Liver (tissue), 9 donors: ENCODE results near the gene ADAMTS14. TPM values are rescaled to one million over a fixed set of nuclear protein-coding genes. Genes with fewer than 3 reads are reported as not detected.

Source experiments
- DNase-seq: peaks from one replicate; pipeline ENCODE4 v3.0.0-alpha.2; 2017; ENCODE audit warnings: low spot score
- H3K27ac ChIP-seq, 2 donors: one replicate each; pipeline ENCODE4 v1.7.0; 2013; ENCODE audit warnings: inconsistent platforms in 2 of 2, low read length in 2 of 2, control low read depth in 1 of 2, low read depth in 1 of 2, mild to moderate bottlenecking in 1 of 2
- H3K27me3 ChIP-seq, 4 donors: one replicate each; pipeline versions ENCODE4 v1.6.1 to v1.7.0; 2013; ENCODE audit warnings: low read length in 3 of 4, inconsistent platforms in 1 of 4, mild to moderate bottlenecking in 1 of 4, moderate library complexity in 1 of 4; ENCODE audit not compliant: control insufficient read depth in 4 of 4, insufficient read depth in 4 of 4
- H3K36me3 ChIP-seq, 4 donors: one replicate each; pipeline versions ENCODE4 v1.6.1 to v1.7.0; 2013; ENCODE audit warnings: low read length in 3 of 4, mild to moderate bottlenecking in 3 of 4, low read depth in 1 of 4, moderate library complexity in 1 of 4; ENCODE audit not compliant: control insufficient read depth in 4 of 4, insufficient read depth in 3 of 4
- H3K4me1 ChIP-seq, 4 donors: one replicate each; pipeline versions ENCODE4 v1.6.1 to v1.7.0; 2013; ENCODE audit warnings: low read length in 3 of 4, mild to moderate bottlenecking in 3 of 4, moderate library complexity in 1 of 4; ENCODE audit not compliant: control insufficient read depth in 4 of 4, insufficient read depth in 4 of 4
- H3K4me3 ChIP-seq, 3 donors: one replicate each; pipeline versions ENCODE4 v1.6.1 to v1.7.0; 2013; ENCODE audit warnings: low read length in 3 of 3, control low read depth in 1 of 3, low read depth in 1 of 3, mild to moderate bottlenecking in 1 of 3
- H3K9ac ChIP-seq, 2 donors: one replicate each; pipeline ENCODE4 v1.7.0; 2013; ENCODE audit warnings: low read length in 2 of 2, mild to moderate bottlenecking in 2 of 2, moderate library complexity in 2 of 2, control low read depth in 1 of 2, low read depth in 1 of 2
- H3K9me3 ChIP-seq, 4 donors: one replicate each; pipeline versions ENCODE4 v1.6.1 to v1.7.0; 2013; ENCODE audit warnings: low read length in 3 of 4; ENCODE audit not compliant: control insufficient read depth in 4 of 4
- EGR1 ChIP-seq, 2 donors: IDR thresholded peaks; 2 replicates each; pipeline ENCODE4 v1.6.1; 2016 to 2018; ENCODE audit warnings: antibody characterized with exemption in 2 of 2, low read depth in 2 of 2
- FOXA1 ChIP-seq: IDR thresholded peaks from 2 replicates; pipeline ENCODE4 v1.6.1; 2016; ENCODE audit warnings: antibody characterized with exemption
- FOXA2 ChIP-seq: IDR thresholded peaks from 2 replicates; pipeline ENCODE4 v1.6.1; 2016; ENCODE audit warnings: antibody characterized with exemption
- GABPA ChIP-seq, 2 donors: IDR thresholded peaks in 1 of 2; conservative IDR thresholded peaks in 1 of 2; 2 replicates each; pipeline ENCODE4 v1.6.1; 2016; ENCODE audit warnings: antibody characterized with exemption in 2 of 2, mild to moderate bottlenecking in 1 of 2, moderate library complexity in 1 of 2
- HNF4A ChIP-seq, 2 donors: conservative IDR thresholded peaks; 2 replicates each; pipeline ENCODE4 v1.6.1; 2016; ENCODE audit warnings: antibody characterized with exemption in 2 of 2, mild to moderate bottlenecking in 2 of 2
- HNF4G ChIP-seq: IDR thresholded peaks from 2 replicates; pipeline ENCODE4 v1.6.1; 2016; ENCODE audit warnings: antibody characterized with exemption
- JUND ChIP-seq, 2 donors: IDR thresholded peaks; 2 replicates each; pipeline ENCODE4 v1.6.1; 2016; ENCODE audit warnings: antibody characterized with exemption in 2 of 2
- NR2F2 ChIP-seq: IDR thresholded peaks from 2 replicates; pipeline ENCODE4 v1.6.1; 2016; ENCODE audit warnings: antibody characterized with exemption
- RAD21 ChIP-seq, 2 donors: IDR thresholded peaks; 2 replicates each; pipeline ENCODE4 v1.6.1; 2016; ENCODE audit warnings: antibody characterized with exemption in 2 of 2, mild to moderate bottlenecking in 2 of 2
- RXRA ChIP-seq, 2 donors: IDR thresholded peaks; 2 replicates each; pipeline ENCODE4 v1.6.1; 2017 to 2018; ENCODE audit warnings: antibody characterized with exemption in 2 of 2, mild to moderate bottlenecking in 1 of 2
- SP1 ChIP-seq: IDR thresholded peaks from 2 replicates; pipeline ENCODE4 v1.6.1; 2018; ENCODE audit warnings: antibody characterized with exemption, mild to moderate bottlenecking
- TAF1 ChIP-seq: conservative IDR thresholded peaks from 2 replicates; pipeline ENCODE4 v1.6.1; 2016; ENCODE audit warnings: antibody characterized with exemption, mild to moderate bottlenecking
- YY1 ChIP-seq: IDR thresholded peaks from 2 replicates; pipeline ENCODE4 v1.6.1; 2016; ENCODE audit warnings: antibody characterized with exemption, mild to moderate bottlenecking
- ZBTB33 ChIP-seq: IDR thresholded peaks from 2 replicates; pipeline ENCODE4 v1.6.1; 2016; ENCODE audit warnings: antibody characterized with exemption
- WGBS: extraction: QIAGEN DNeasy Blood & Tissue Kit; methylation state at CpG from one replicate; pipeline ENCODE4 v1.1.7; 2013; 5-methylcytosine and 5-hydroxymethylcytosine counted together
- polyA plus RNA-seq, 2 donors: library from polyadenylated mRNA; stranded (reverse) in 1 of 2; unstranded in 1 of 2; fragments of 200-250 nt in 1 of 2; fragments of >200 nt in 1 of 2; fragmentation: Nextera tagmentation in 1 of 2; extraction: Ambion mirVana in 1 of 2; gene quantifications; one replicate each; pipeline versions ENCODE4 v1.2.1 to v1.2.3, GENCODE V29; 2013 to 2015
- total RNA-seq, 2 donors: library from RNA; depleted of rRNA; stranded (reverse); fragments of >200 nt; gene quantifications; one replicate each; pipeline ENCODE4 v1.2.3, GENCODE V29; 2014
- TF ChIP-seq, protein P1 (sequence below): IDR thresholded peaks from 2 replicates; pipeline ENCODE4 v1.6.1; 2016; ENCODE audit warnings: antibody characterized with exemption
- TF ChIP-seq, protein P2 (sequence below): IDR thresholded peaks from 2 replicates; pipeline ENCODE4 v1.6.1; 2016; ENCODE audit warnings: antibody characterized with exemption, mild to moderate bottlenecking
- TF ChIP-seq, protein P3 (sequence below): fragments of 150-350 bp; IDR thresholded peaks from 2 replicates; pipeline ENCODE4 v1.5.1; 2017; ENCODE audit warnings: improper control_type of control experiment, low read depth, low read length; ENCODE audit not compliant: missing input control
- donor health status: healthy.
- donor health status: healthy.
- donor health status: healthy.
- donor health status: healthy.
- donor health status: healthy.

Gene ADAMTS14
- total and polyA plus RNA-seq, 4 donors, result 0.09 to 0.33 (median 0.13) TPM

DNA sequence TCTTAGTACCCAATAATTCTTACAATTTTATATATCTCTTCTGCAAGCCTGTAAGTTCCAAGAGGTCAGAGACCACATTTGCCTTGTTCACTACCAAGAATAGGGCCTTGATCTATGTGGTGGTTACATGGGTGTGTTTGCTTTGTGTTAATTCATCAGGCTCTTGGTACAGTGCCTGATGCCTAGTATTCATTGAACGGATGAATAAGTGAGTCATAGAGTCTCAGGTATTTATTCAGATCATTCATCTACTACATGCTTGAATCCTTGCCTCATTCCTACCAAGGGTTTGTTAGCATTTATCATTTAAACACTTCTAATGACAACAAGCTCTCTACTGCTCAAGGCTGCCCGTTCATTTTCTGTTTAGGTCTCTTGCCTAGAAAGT is 132.1 kb downstream of the ADAMTS14 start:
- no peak for TF ChIP-seq FOXA1
- TF ChIP-seq EGR1 (IDR thresholded peaks at IDR 0.05; ENCODE audit: low read depth in 2 of 2), result no peak
- no peak for TF ChIP-seq RXRA (IDR thresholded peaks at IDR 0.05)
- DNase-seq, result no peak
- Histone ChIP-seq H3K4me1 (no peaks in the 10 kb centered on the region), H3K9ac (no peak overlapping the region), H3K36me3 (no peaks in the 10 kb centered on the region), H3K27me3 (no peaks in the 10 kb centered on the region), H3K9me3 (no peaks in the 10 kb centered on the region), H3K4me3 (no peak overlapping the region), H3K27ac (no peak overlapping the region)
- 57% methylated on average over 2 of the region's 2 CpGs for WGBS

GRCh38 chr10:70805619-70806215 is 133.4 kb downstream of the ADAMTS14 start:
- H3K9ac ChIP-seq, result no peak overlapping the region
- H3K4me3 ChIP-seq, result no peak overlapping the region
- no peak for DNase-seq
- no peaks in the 10 kb centered on the region for H3K9me3 ChIP-seq
- H3K27ac ChIP-seq, result no peak overlapping the region
- no peaks in the 10 kb centered on the region for H3K27me3 ChIP-seq
- WGBS, result 95% methylated on average over 3 of the region's 3 CpGs
- H3K36me3 ChIP-seq, result no peaks in the 10 kb centered on the region
- TF ChIP-seq YY1 (no peak), RAD21 (IDR thresholded peaks at IDR 0.05) (no peak), JUND (IDR thresholded peaks at IDR 0.05) (no peak), FOXA2 (no peak), ZBTB33 (no peak), NR2F2 (no peak), HNF4A (conservative IDR thresholded peaks at IDR 0.05) (peak in 1 of 2 donors; percentile 6), GABPA (IDR thresholded peaks at IDR 0.05 in 1 of 2, conservative IDR thresholded peaks at IDR 0.05 in 1 of 2) (no peak), RXRA (IDR thresholded peaks at IDR 0.05) (peak; percentile 12 to 25), EGR1 (IDR thresholded peaks at IDR 0.05; ENCODE audit: low read depth in 2 of 2) (no peak), HNF4G (no peak), TAF1 (no peak), SP1 (no peak)
- TF ChIP-seq, protein P1, sequence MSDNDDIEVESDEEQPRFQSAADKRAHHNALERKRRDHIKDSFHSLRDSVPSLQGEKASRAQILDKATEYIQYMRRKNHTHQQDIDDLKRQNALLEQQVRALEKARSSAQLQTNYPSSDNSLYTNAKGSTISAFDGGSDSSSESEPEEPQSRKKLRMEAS, result no peak
- no peaks in the 10 kb centered on the region for H3K4me1 ChIP-seq

GRCh38 chr10:70806841-70807240 is 134.5 kb downstream of the ADAMTS14 start:
- TF ChIP-seq, protein P2, sequence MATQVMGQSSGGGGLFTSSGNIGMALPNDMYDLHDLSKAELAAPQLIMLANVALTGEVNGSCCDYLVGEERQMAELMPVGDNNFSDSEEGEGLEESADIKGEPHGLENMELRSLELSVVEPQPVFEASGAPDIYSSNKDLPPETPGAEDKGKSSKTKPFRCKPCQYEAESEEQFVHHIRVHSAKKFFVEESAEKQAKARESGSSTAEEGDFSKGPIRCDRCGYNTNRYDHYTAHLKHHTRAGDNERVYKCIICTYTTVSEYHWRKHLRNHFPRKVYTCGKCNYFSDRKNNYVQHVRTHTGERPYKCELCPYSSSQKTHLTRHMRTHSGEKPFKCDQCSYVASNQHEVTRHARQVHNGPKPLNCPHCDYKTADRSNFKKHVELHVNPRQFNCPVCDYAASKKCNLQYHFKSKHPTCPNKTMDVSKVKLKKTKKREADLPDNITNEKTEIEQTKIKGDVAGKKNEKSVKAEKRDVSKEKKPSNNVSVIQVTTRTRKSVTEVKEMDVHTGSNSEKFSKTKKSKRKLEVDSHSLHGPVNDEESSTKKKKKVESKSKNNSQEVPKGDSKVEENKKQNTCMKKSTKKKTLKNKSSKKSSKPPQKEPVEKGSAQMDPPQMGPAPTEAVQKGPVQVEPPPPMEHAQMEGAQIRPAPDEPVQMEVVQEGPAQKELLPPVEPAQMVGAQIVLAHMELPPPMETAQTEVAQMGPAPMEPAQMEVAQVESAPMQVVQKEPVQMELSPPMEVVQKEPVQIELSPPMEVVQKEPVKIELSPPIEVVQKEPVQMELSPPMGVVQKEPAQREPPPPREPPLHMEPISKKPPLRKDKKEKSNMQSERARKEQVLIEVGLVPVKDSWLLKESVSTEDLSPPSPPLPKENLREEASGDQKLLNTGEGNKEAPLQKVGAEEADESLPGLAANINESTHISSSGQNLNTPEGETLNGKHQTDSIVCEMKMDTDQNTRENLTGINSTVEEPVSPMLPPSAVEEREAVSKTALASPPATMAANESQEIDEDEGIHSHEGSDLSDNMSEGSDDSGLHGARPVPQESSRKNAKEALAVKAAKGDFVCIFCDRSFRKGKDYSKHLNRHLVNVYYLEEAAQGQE, result no peak
- TF ChIP-seq, protein P3, sequence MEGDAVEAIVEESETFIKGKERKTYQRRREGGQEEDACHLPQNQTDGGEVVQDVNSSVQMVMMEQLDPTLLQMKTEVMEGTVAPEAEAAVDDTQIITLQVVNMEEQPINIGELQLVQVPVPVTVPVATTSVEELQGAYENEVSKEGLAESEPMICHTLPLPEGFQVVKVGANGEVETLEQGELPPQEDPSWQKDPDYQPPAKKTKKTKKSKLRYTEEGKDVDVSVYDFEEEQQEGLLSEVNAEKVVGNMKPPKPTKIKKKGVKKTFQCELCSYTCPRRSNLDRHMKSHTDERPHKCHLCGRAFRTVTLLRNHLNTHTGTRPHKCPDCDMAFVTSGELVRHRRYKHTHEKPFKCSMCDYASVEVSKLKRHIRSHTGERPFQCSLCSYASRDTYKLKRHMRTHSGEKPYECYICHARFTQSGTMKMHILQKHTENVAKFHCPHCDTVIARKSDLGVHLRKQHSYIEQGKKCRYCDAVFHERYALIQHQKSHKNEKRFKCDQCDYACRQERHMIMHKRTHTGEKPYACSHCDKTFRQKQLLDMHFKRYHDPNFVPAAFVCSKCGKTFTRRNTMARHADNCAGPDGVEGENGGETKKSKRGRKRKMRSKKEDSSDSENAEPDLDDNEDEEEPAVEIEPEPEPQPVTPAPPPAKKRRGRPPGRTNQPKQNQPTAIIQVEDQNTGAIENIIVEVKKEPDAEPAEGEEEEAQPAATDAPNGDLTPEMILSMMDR, result no peak
- no peak overlapping the region for H3K27ac ChIP-seq
- no peak overlapping the region for H3K9ac ChIP-seq
- H3K27me3 ChIP-seq, result no peaks in the 10 kb centered on the region
- H3K4me1 ChIP-seq, result no peaks in the 10 kb centered on the region
- no peak overlapping the region for H3K4me3 ChIP-seq
- no peak for DNase-seq
- no peaks in the 10 kb centered on the region for H3K36me3 ChIP-seq
- no peaks in the 10 kb centered on the region for H3K9me3 ChIP-seq
- 97% methylated on average over 1 of the region's 1 CpG for WGBS
